Trophoblast cell (in vitro differentiated cells and primary cell): Measurements from ENCODE around the gene SHC1.
A peak's percentile ranks its signal among the peaks of the same experiment; 100 is the strongest.

Experiments used
- DNase-seq, 2 donors: peaks; one replicate each; pipeline ENCODE4 v3.0.0-alpha.2; 2016
- H2AFZ ChIP-seq: 2 replicates; pipeline ENCODE4 v1.6.1; 2013; ENCODE audit warnings: low read length, moderate library complexity, mild to moderate bottlenecking; ENCODE audit not compliant: insufficient read depth, poor library complexity
- H2AK5ac ChIP-seq: 2 replicates; pipeline ENCODE4 v1.6.1; 2013; ENCODE audit warnings: mild to moderate bottlenecking, low read length
- H2BK120ac ChIP-seq: 2 replicates; pipeline ENCODE4 v1.6.1; 2013; ENCODE audit warnings: low read length, mild to moderate bottlenecking, moderate library complexity; ENCODE audit not compliant: insufficient read depth, poor library complexity
- H2BK12ac ChIP-seq: 2 replicates; pipeline ENCODE4 v1.6.1; 2013; ENCODE audit warnings: mild to moderate bottlenecking, low read length, moderate library complexity
- H2BK5ac ChIP-seq: 2 replicates; pipeline ENCODE4 v1.6.1; 2013; ENCODE audit warnings: low read length, low read depth, moderate library complexity, mild to moderate bottlenecking; ENCODE audit not compliant: poor library complexity
- H3K14ac ChIP-seq: 2 replicates; pipeline ENCODE4 v1.6.1; 2013; ENCODE audit warnings: mild to moderate bottlenecking, low read length
- H3K18ac ChIP-seq: 2 replicates; pipeline ENCODE4 v1.6.1; 2013; ENCODE audit warnings: mild to moderate bottlenecking, low read length
- H3K23ac ChIP-seq: 2 replicates; pipeline ENCODE4 v1.6.1; 2013; ENCODE audit warnings: low read length
- H3K27ac ChIP-seq: 2 replicates; pipeline ENCODE4 v1.5.1; 2013; ENCODE audit warnings: low read depth, mild to moderate bottlenecking, inconsistent platforms, low read length, moderate library complexity
- H3K27me3 ChIP-seq: 2 replicates; pipeline ENCODE4 v1.6.1; 2013; ENCODE audit warnings: inconsistent platforms, mild to moderate bottlenecking, low read length, moderate library complexity; ENCODE audit not compliant: insufficient read depth
- H3K36me3 ChIP-seq, 2 experiments: 1 replicate in 1 of 2; 2 replicates in 1 of 2; pipeline ENCODE4 v1.6.1; 2013; ENCODE audit warnings: low read length in 2 of 2, mild to moderate bottlenecking in 2 of 2, moderate library complexity in 1 of 2; ENCODE audit not compliant: insufficient read depth in 2 of 2, control insufficient read depth in 1 of 2
- H3K4ac ChIP-seq: 2 replicates; pipeline ENCODE4 v1.6.1; 2013; ENCODE audit warnings: low read depth, mild to moderate bottlenecking, low read length, moderate library complexity
- H3K4me1 ChIP-seq, 2 experiments: 1 replicate in 1 of 2; 2 replicates in 1 of 2; pipeline ENCODE4 v1.6.1; 2013; ENCODE audit warnings: low read length in 2 of 2, mild to moderate bottlenecking in 2 of 2, moderate library complexity in 1 of 2; ENCODE audit not compliant: insufficient read depth in 2 of 2, control insufficient read depth in 1 of 2
- H3K4me2 ChIP-seq: 2 replicates; pipeline ENCODE4 v1.6.1; 2013; ENCODE audit warnings: inconsistent platforms, mild to moderate bottlenecking, low read length, moderate library complexity
- H3K4me3 ChIP-seq: 2 replicates; pipeline ENCODE4 v1.5.1; 2013; ENCODE audit warnings: mild to moderate bottlenecking, low read depth, low read length, inconsistent platforms
- H3K79me1 ChIP-seq: one replicate; pipeline ENCODE4 v1.6.1; 2013; ENCODE audit warnings: low read length
- H3K79me2 ChIP-seq: 2 replicates; pipeline ENCODE4 v1.6.1; 2013; ENCODE audit warnings: low read length, mild to moderate bottlenecking; ENCODE audit not compliant: control insufficient read depth, insufficient read depth, poor library complexity
- H3K9ac ChIP-seq: 2 replicates; pipeline ENCODE4 v1.6.1; 2013; ENCODE audit warnings: mild to moderate bottlenecking, low read length
- H3K9me3 ChIP-seq: 2 replicates; pipeline ENCODE4 v1.6.1; 2013; ENCODE audit warnings: low read depth, mild to moderate bottlenecking, control low read depth, inconsistent platforms, low read length; ENCODE audit not compliant: insufficient read depth
- H4K12ac ChIP-seq: 2 replicates; pipeline ENCODE4 v1.6.1; 2013; ENCODE audit warnings: low read depth, mild to moderate bottlenecking, low read length, moderate library complexity
- H4K8ac ChIP-seq: 2 replicates; pipeline ENCODE4 v1.6.1; 2013; ENCODE audit warnings: low read depth, mild to moderate bottlenecking, low read length, moderate library complexity
- H4K91ac ChIP-seq: one replicate; pipeline ENCODE4 v1.6.1; 2013; ENCODE audit warnings: low read depth, mild to moderate bottlenecking, low read length, moderate library complexity
- WGBS: extraction: QIAGEN DNeasy Blood & Tissue Kit; methylation state at CpG from one replicate; pipeline ENCODE4 v1.1.7; 2013; ENCODE audit warnings: missing lambda C conversion rate; ENCODE audit not compliant: insufficient read length, insufficient coverage; ENCODE audit errors: extremely low coverage; 5-methylcytosine and 5-hydroxymethylcytosine counted together

The SHC1 gene

DNA sequence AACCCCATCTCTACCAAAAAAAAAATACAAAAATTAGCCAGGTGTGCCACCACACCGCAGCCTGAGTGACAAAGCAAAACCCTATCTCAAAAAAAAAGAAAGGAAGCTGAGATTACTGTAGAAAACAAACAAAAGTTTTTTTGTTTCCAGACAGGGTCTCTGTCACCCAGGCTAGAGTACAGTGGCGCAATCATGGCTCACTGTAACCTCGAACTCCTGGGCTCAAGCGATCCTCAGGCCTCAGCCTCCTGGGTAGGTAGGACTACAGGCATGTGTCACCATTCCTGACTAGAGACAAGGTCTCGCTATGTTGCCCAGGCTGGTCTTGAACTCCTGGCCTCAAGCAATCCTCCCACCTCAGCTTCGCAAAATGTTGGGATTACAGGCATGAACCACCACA lies 6.2 kb downstream of the SHC1 start:
- Histone ChIP-seq H3K4me3 (no peak overlapping the region), H3K4me1 (peaks cover 29 to 30% of the 10 kb centered on the region in 2 experiments), H3K4ac (no peak overlapping the region), H3K36me3 (peaks cover 58 to 62% of the 10 kb centered on the region in 2 experiments), H3K4me2 (no peak overlapping the region), H3K27ac (no peak overlapping the region), H2BK12ac (no peak overlapping the region), H4K12ac (no peak overlapping the region), H3K18ac (no peak overlapping the region), H3K27me3 (no peaks in the 10 kb centered on the region), H4K91ac (no peak overlapping the region), H3K14ac (no peak overlapping the region), H2AK5ac (no peak overlapping the region), H3K79me2 (peaks cover 15% of the 10 kb centered on the region), H3K9ac (no peak overlapping the region), H2BK5ac (no peak overlapping the region), H3K79me1 (peaks cover 13% of the 10 kb centered on the region), H4K8ac (no peak overlapping the region), H2BK120ac (no peak overlapping the region), H3K9me3 (peaks cover 2% of the 10 kb centered on the region), H3K23ac (no peak overlapping the region), H2AFZ (no peak overlapping the region)
- no peak for DNase-seq
- no CpG with 5 or more reads among the region's 6 CpGs for WGBS

DNA sequence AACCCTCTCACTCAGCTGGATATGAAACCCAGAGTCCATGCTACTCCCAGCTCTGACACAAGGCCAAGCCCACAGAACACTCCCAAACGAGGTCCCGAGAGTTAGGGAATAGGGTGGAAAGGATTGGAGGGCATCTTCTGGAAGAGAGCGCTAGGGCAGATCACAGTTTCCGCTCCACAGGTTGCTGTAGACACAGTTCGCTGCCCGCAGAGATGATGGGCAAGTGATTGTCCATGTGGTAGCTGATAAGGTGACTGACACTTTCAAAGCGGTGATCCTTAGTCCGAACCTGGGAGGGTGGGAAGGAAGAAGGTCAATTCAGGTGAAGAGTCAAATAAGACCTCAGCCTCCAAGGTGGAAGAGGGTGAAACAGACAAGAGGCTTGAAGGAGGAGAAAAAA lies 6.9 kb downstream of the SHC1 start:
- H3K18ac ChIP-seq: no peak overlapping the region
- H3K23ac ChIP-seq: no peak overlapping the region
- no peak overlapping the region for H4K91ac ChIP-seq
- H3K4ac ChIP-seq: no peak overlapping the region
- H3K4me1 ChIP-seq: peaks cover 22 to 23% of the 10 kb centered on the region in 2 experiments
- WGBS: no CpG with 5 or more reads among the region's 8 CpGs
- H2AK5ac ChIP-seq: no peak overlapping the region
- no peaks in the 10 kb centered on the region for H3K27me3 ChIP-seq
- no peak overlapping the region for H3K14ac ChIP-seq
- no peak overlapping the region for H2BK120ac ChIP-seq
- no peak overlapping the region for H3K4me2 ChIP-seq
- H2BK12ac ChIP-seq: no peak overlapping the region
- H3K4me3 ChIP-seq: no peak overlapping the region
- no peak overlapping the region for H2AFZ ChIP-seq
- peaks cover 58 to 69% of the 10 kb centered on the region in 2 experiments for H3K36me3 ChIP-seq
- H3K79me2 ChIP-seq: peaks cover 9% of the 10 kb centered on the region
- H3K9ac ChIP-seq: no peak overlapping the region
- peaks cover 2% of the 10 kb centered on the region for H3K9me3 ChIP-seq
- H3K79me1 ChIP-seq: peaks cover 13% of the 10 kb centered on the region
- no peak overlapping the region for H4K12ac ChIP-seq
- no peak for DNase-seq
- no peak overlapping the region for H2BK5ac ChIP-seq
- no peak overlapping the region for H4K8ac ChIP-seq
- H3K27ac ChIP-seq: no peak overlapping the region

DNA sequence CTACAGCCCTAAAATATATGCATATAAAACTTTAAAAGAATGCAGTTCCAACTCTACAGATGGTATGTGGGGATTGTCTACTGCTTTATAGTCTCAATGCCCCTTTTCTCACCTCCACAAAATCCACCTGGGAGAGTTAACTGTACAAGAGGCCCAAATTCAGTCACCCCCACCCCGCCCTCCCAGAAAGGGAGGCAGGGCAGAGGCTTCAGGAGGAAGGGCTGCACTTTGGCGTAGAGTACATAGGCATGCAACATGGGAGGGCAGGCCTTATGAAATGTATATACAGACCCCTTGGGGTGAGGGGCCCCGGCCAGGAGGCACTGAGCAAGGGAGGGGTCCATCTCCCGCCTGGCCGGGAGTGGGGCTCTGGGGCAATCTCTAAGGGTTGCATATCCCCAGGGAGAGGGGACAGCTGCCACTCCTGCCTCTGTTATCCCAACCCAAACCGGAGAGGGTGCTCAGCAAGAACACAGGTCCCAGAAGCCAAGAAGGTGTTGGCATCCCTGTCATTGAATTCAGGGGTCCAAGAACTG lies 7.7 kb downstream of the SHC1 start:
- Histone ChIP-seq H2BK12ac (no peak overlapping the region), H2BK5ac (no peak overlapping the region), H3K4me3 (no peak overlapping the region), H4K8ac (no peak overlapping the region), H3K27ac (no peak overlapping the region), H3K4me2 (no peak overlapping the region), H4K12ac (no peak overlapping the region), H2AFZ (no peak overlapping the region), H3K9me3 (peaks cover 2% of the 10 kb centered on the region), H3K18ac (no peak overlapping the region), H2BK120ac (no peak overlapping the region), H3K9ac (no peak overlapping the region), H4K91ac (no peak overlapping the region), H3K23ac (no peak overlapping the region), H3K4me1 (peaks cover 16% of the 10 kb centered on the region in 2 experiments), H3K14ac (no peak overlapping the region), H3K79me1 (peaks cover 13% of the 10 kb centered on the region), H3K36me3 (peaks cover 53 to 67% of the 10 kb centered on the region in 2 experiments), H2AK5ac (no peak overlapping the region), H3K27me3 (no peaks in the 10 kb centered on the region), H3K4ac (no peak overlapping the region), H3K79me2 (peaks cover 9% of the 10 kb centered on the region)
- WGBS: no CpG with 5 or more reads among the region's 6 CpGs
- DNase-seq: no peak

DNA sequence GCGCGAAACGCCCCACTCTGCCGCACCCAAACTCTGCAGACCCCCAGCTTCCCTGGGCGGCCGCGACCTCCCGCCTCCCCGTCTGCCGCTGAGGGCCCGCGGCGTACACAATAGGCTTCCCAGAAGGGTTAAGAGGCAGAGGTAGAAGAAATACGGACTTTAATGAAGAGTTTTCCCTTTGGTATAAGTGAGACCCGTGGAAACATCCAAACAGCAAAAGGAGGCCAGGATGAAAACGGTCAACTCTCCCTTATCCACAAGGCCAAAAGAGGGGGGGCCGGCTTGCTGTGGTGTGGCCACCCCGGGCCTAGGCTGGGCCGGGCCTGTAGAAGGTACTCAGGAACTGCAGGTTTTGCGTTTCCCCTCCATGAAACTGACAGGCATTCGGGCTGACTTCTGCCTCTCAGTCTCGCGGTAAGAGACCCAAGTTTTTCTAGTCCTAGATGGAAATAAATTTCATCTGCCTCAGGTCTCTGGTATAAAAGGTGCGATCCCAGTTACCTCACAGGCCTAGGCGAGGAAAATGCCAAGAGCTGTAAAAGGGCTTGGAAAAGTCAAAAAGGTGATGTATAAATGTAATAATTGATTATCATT lies 8.3 kb downstream of the SHC1 start:
- peak in 1 of 2 donors; percentile 24 for DNase-seq
- WGBS: no CpG with 5 or more reads among the region's 25 CpGs

More for the DNA sequence above, 8.3 kb downstream of the SHC1 start:
- Histone ChIP-seq H3K9me3 (no peaks in the 10 kb centered on the region), H2AK5ac (peak overlapping the region; percentile 95), H3K4me3 (peak overlapping the region; percentile 87), H3K36me3 (peaks cover 47 to 60% of the 10 kb centered on the region in 2 experiments), H4K8ac (peak overlapping the region; percentile 100), H3K4me1 (peaks cover 11 to 12% of the 10 kb centered on the region in 2 experiments), H3K14ac (peak overlapping the region; percentile 100), H3K4ac (peak overlapping the region; percentile 85), H3K4me2 (peak overlapping the region; percentile 82), H2BK12ac (peak overlapping the region; percentile 37), H2BK5ac (peak overlapping the region; percentile 97), H2BK120ac (peak overlapping the region; percentile 95), H3K27ac (peak overlapping the region; percentile 99), H3K23ac (no peak overlapping the region), H3K27me3 (no peaks in the 10 kb centered on the region), H2AFZ (peak overlapping the region; percentile 98), H3K18ac (peak overlapping the region; percentile 96), H4K12ac (peak overlapping the region; percentile 99), H4K91ac (peak overlapping the region; percentile 99), H3K9ac (peak overlapping the region; percentile 97), H3K79me2 (peaks cover 9% of the 10 kb centered on the region), H3K79me1 (peaks cover 11% of the 10 kb centered on the region)
